HepG2 (cell line): ENCODE data around the gene VSNL1. TPM values are rescaled to one million over a fixed set of nuclear protein-coding genes. Genes with fewer than 3 reads are reported as not detected.

Source experiments
- ATAC-seq: fragments of 200-7000 bp; cut with Tn5 transposase; 3 replicates; pipeline ENCODE4 v1.9.1; 2020; ENCODE audit warnings: mild to moderate bottlenecking, moderate library complexity
- BruUV-seq: library from RNA; stranded (reverse); fragments of 400-500 nt; replicated peaks from 2 replicates; lab custom pipeline; 2021; lab: Mats Ljungman, UMichigan
- CTCF ChIA-PET: fragments of 300-600 bp; formaldehyde crosslinking; extraction: SDS; loops from one replicate; lab custom pipeline; 2021; ENCODE audit warnings: low total read pairs, inconsistent platforms, low intra/inter-chr PET ratio; lab: Yijun Ruan, JAX
- POLR2A ChIA-PET: fragments of 350-600 bp; sonication (Branson Sonifier 250); formaldehyde crosslinking; loops from one replicate; lab custom pipeline; 2020; ENCODE audit warnings: antibody characterized with exemption, inconsistent platforms; lab: Yijun Ruan, JAX
- DNase-seq: peaks from one replicate; pipeline ENCODE4 v3.0.0-alpha.2; 2015; ENCODE audit warnings: low spot score
- FAIRE-seq: peaks from 3 replicates; lab custom pipeline; 2011; peaks lifted over from hg19 to GRCh38; lab: Jason Lieb, UNC
- H2AFZ ChIP-seq: one replicate; pipeline ENCODE4 v1.6.1; 2011; ENCODE audit warnings: low read length, inconsistent platforms
- H3K27ac ChIP-seq: fragments of 300-600 bp; 3 replicates; pipeline ENCODE4 v1.8.0; 2011; ENCODE audit warnings: mixed run types, mild to moderate bottlenecking, mixed read lengths, low read length, inconsistent platforms; ENCODE audit not compliant: insufficient read depth; ENCODE audit errors: extremely low read length
- H3K27me3 ChIP-seq, 2 experiments: fragments of 200-600 bp in 1 of 2; 2 replicates in 1 of 2; 3 replicates in 1 of 2; pipeline versions ENCODE4 v1.6.0 to v1.8.0; 2011; ENCODE audit warnings: low read length in 2 of 2, mild to moderate bottlenecking in 2 of 2, moderate library complexity in 2 of 2, inconsistent platforms in 1 of 2; ENCODE audit not compliant: insufficient read depth in 2 of 2, control insufficient read depth in 1 of 2
- H3K36me3 ChIP-seq, 2 experiments: fragments of 200-600 bp in 1 of 2; replicated peaks in 1 of 2; 2 replicates in 1 of 2; 3 replicates in 1 of 2; pipeline versions ENCODE4 v1.5.1 to v1.8.0; 2011; ENCODE audit warnings: low read length in 2 of 2, inconsistent platforms in 1 of 2; ENCODE audit not compliant: insufficient read depth in 2 of 2, control insufficient read depth in 1 of 2
- H3K4me1 ChIP-seq: 2 replicates; pipeline ENCODE4 v1.5.1; 2012; ENCODE audit warnings: low read length, inconsistent platforms; ENCODE audit not compliant: insufficient read depth
- H3K4me2 ChIP-seq: 2 replicates; pipeline ENCODE4 v1.6.0; 2011; ENCODE audit warnings: low read depth, low read length, inconsistent platforms
- H3K4me3 ChIP-seq, 3 experiments: fragments of 200-600 bp in 1 of 3; sonication (generic), shearing (Covaris generic) in 1 of 3; replicated peaks in 1 of 3; 2 replicates each; pipeline ENCODE4 v1.5.1; 2011 to 2016; ENCODE audit warnings: low read length in 3 of 3, inconsistent platforms in 2 of 3, low read depth in 2 of 3, mild to moderate bottlenecking in 2 of 3, control low read depth in 1 of 3, mixed read lengths in 1 of 3; ENCODE audit not compliant: insufficient read depth in 1 of 3
- H3K79me2 ChIP-seq: one replicate; pipeline ENCODE4 v1.6.1; 2011; ENCODE audit warnings: low read length, inconsistent platforms; ENCODE audit not compliant: insufficient read depth
- H3K9ac ChIP-seq: 2 replicates; pipeline ENCODE4 v1.6.0; 2011; ENCODE audit warnings: mild to moderate bottlenecking, low read depth, low read length, inconsistent platforms; ENCODE audit not compliant: insufficient read depth
- H3K9me3 ChIP-seq: 2 replicates; pipeline ENCODE4 v1.5.1; 2012; ENCODE audit warnings: mild to moderate bottlenecking, low read length
- H4K20me1 ChIP-seq: 2 replicates; pipeline ENCODE4 v1.6.0; 2011; ENCODE audit warnings: inconsistent platforms, mild to moderate bottlenecking, low read length, moderate library complexity; ENCODE audit not compliant: insufficient read depth
- ARNT ChIP-seq: fragments of 450-650 bp; IDR thresholded peaks from 2 replicates; pipeline ENCODE4 v1.6.1; 2017
- ATF7 ChIP-seq, 2 experiments: fragments of 450-650 bp in 1 of 2; sonication (generic) in 1 of 2; formaldehyde crosslinking in 1 of 2; IDR thresholded peaks; 2 replicates each; pipeline versions ENCODE4 v1.4.0 to v1.6.1; 2016 to 2020; ENCODE audit warnings: antibody characterized with exemption in 1 of 2, mild to moderate bottlenecking in 1 of 2, missing genetic modification reagents in 1 of 2
- HES4 ChIP-seq: sonication (generic); formaldehyde crosslinking; IDR thresholded peaks from 2 replicates; pipeline ENCODE4 v1.9.0; 2021; ENCODE audit warnings: mild to moderate bottlenecking, missing genetic modification reagents, borderline replicate concordance
- ISX ChIP-seq: sonication (generic); formaldehyde crosslinking; conservative IDR thresholded peaks from 2 replicates; pipeline ENCODE4 v1.5.0; 2020; ENCODE audit warnings: missing genetic modification reagents
- JDP2 ChIP-seq: sonication (generic); formaldehyde crosslinking; IDR thresholded peaks from 2 replicates; pipeline ENCODE4 v1.8.1; 2022; ENCODE audit warnings: missing genetic modification reagents, borderline replicate concordance
- MBNL3 ChIP-seq: fragments of 250-450 bp; sonication (Bioruptor Pico); conservative IDR thresholded peaks from 2 replicates; pipeline ENCODE4 v1.8.0; 2022; ENCODE audit warnings: mild to moderate bottlenecking, inconsistent platforms
- ZNF552 ChIP-seq: sonication (generic); formaldehyde crosslinking; IDR thresholded peaks from 2 replicates; pipeline ENCODE4 v1.9.0; 2022; ENCODE audit warnings: missing genetic modification reagents, mild to moderate bottlenecking, borderline replicate concordance
- WGBS: methylation state at CpG from one replicate; pipeline ENCODE4 v1.1.6; 2017; ENCODE audit warnings: low lambda C conversion rate; 5-methylcytosine and 5-hydroxymethylcytosine counted together
- in situ Hi-C: cut with HindIII; loops from 2 replicates; pipeline ENCODE4 v1.10.0; 2017; ENCODE audit warnings: low pct_unique_long_range_greater_than_20kb; ENCODE audit not compliant: extremely low pct_ligation_motif_present
- intact Hi-C: fragments of 100-400 bp; cut with micrococcal nuclease; formaldehyde crosslinking; loops from one replicate; pipeline ENCODE4 v1.10.0; 2022; ENCODE audit not compliant: unreplicated experiment
- polyA plus RNA-seq, 8 experiments: library from polyadenylated mRNA; depleted of rRNA in 3 of 8; stranded (reverse) in 7 of 8; unstranded in 1 of 8; fragments of >200 nt; fragmentation: Illumina TruSeq in 4 of 8; extraction: Trizol in 4 of 8; gene quantifications; 2 replicates each; pipeline versions ENCODE4 v1.2.1 to v1.2.3, GENCODE V29; 2011 to 2016; ENCODE audit warnings: low read depth in 4 of 8, missing spikeins in 1 of 8, mixed read lengths in 1 of 8; ENCODE audit not compliant: insufficient read depth in 1 of 8
- total RNA-seq, 5 experiments: library from RNA; depleted of rRNA; stranded (reverse); fragments of >200 nt; fragmentation: Illumina TruSeq; extraction: Trizol; gene quantifications; 2 replicates each; pipeline ENCODE4 v1.2.3, GENCODE V29; 2016; ENCODE audit warnings: low read depth in 1 of 5
- TF ChIP-seq, protein P1 (sequence below): sonication (generic); formaldehyde crosslinking; IDR thresholded peaks from 2 replicates; pipeline ENCODE4 v1.8.0; 2022; ENCODE audit warnings: missing genetic modification reagents, mild to moderate bottlenecking, moderate library complexity, borderline replicate concordance

VSNL1 gene
- total and polyA plus RNA-seq, 2 of the 13 experiments (the other 11 are each of a cell fraction or from before 2014, with no cell fraction given) = 63.2 to 95.9 TPM

DNA sequence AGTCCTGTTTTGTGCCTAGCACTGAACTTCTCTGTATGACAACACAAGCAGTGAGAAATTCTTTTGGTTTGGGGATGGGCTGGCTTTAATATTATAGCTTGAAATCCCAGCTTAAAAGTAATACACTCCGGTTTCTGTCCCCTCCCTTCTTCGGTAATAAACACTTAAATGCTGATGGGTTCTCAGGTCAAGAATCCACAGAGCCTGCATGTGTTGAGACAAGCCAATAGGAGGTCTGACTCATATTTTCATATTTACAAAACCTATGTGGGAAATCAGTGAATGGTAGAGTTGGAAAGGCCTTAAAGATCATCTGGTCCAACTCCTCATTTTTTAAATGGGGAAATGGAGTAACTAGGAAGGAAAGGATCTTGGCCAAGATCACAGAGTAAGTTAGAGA lies 47.5 kb downstream of the VSNL1 start:
- CTCF ChIA-PET = no interaction called here
- TF ChIP-seq, protein P1, sequence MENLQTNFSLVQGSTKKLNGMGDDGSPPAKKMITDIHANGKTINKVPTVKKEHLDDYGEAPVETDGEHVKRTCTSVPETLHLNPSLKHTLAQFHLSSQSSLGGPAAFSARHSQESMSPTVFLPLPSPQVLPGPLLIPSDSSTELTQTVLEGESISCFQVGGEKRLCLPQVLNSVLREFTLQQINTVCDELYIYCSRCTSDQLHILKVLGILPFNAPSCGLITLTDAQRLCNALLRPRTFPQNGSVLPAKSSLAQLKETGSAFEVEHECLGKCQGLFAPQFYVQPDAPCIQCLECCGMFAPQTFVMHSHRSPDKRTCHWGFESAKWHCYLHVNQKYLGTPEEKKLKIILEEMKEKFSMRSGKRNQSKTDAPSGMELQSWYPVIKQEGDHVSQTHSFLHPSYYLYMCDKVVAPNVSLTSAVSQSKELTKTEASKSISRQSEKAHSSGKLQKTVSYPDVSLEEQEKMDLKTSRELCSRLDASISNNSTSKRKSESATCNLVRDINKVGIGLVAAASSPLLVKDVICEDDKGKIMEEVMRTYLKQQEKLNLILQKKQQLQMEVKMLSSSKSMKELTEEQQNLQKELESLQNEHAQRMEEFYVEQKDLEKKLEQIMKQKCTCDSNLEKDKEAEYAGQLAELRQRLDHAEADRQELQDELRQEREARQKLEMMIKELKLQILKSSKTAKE = no peak
- TF ChIP-seq ZNF552 (CRISPR knock-in tag) = no peak
- no peak for TF ChIP-seq ISX (CRISPR knock-in tag)
- TF ChIP-seq ARNT = no peak
- TF ChIP-seq JDP2 = no peak
- no peak for TF ChIP-seq ATF7 (IDR thresholded peaks at IDR 0.05)
- TF ChIP-seq ATF7 (CRISPR knock-in tag; IDR thresholded peaks at IDR 0.05) = no peak
- TF ChIP-seq MBNL3 (CRISPR knock-in tag) = no peak
- TF ChIP-seq HES4 = no peak
- H3K9ac ChIP-seq = no peak overlapping the region

More for the DNA sequence above, 47.5 kb downstream of the VSNL1 start:
- H3K79me2 ChIP-seq = peaks cover 69% of the 10 kb centered on the region
- H3K9me3 ChIP-seq = no peaks in the 10 kb centered on the region
- intact Hi-C loops (no loop called here), in situ Hi-C loops (no loop called here)
- BruUV-seq = no TSS peak
- peaks cover 2 to 4% of the 10 kb centered on the region in 2 experiments for H3K36me3 ChIP-seq
- H3K4me2 ChIP-seq = no peak overlapping the region
- POLR2A ChIA-PET = no interaction called here
- H3K4me1 ChIP-seq = peaks cover 83% of the 10 kb centered on the region
- 98% methylated on average over 2 of the region's 2 CpGs for WGBS
- DNase-seq (no peak), ATAC-seq (no peak), FAIRE-seq (no peak)
- H3K4me3 ChIP-seq = no peak overlapping the region
- no peaks in the 10 kb centered on the region for H3K27me3 ChIP-seq
- H2AFZ ChIP-seq = no peak overlapping the region
- no peak overlapping the region for H3K27ac ChIP-seq
- no peaks in the 10 kb centered on the region for H4K20me1 ChIP-seq
